Measurements from ENCODE around the gene ORC4. TPM values are rescaled to one million over a fixed set of nuclear protein-coding genes. Genes with fewer than 3 reads are reported as not detected.
"Not testable (repeated sequence)": the region's sequence is repeated elsewhere in the genome, so short reads cannot be mapped to it uniquely, and the experiment has no call there.

Gene ORC4
- total RNA-seq, 1 donor from 2014 or later, result 59.1 TPM

DNA sequence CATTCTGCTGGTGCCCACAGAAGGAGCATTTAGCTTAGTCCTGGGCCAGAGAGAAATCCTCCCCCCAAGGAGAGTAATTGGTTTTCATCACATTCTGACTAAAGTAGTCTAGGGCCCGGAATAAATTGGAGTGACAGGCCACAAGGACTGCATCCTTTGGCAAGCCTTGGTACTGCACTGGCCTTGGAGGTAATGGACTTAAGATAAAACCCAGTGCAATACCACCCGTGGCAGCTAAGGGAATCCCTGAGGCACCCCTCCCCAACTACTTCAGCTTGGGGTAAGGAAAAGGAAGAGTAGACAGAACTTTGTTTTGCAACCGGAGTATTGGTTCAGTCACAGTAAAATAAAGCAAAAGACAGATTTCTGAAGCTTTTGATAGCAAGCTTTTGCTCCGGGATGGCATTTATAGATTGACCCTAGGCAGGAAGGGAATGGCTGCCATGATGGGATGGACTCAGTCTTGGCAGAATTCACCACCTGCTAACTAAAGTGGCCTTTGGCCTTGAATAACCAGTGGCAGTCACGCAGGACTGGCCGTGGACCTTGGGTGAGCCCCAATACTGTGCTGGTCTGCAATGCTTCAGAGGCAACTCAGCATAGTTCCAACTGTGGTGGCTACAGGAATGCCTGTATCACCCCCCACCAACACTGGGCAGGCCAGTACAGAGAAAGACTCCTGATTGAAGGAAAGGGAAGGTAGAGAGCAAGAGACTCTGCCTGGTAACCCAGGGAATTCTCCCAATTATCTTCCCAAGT lies 14.1 kb downstream of the ORC4 start:
- H3K36me3 Mint-ChIP-seq, result peaks cover 39% of the 10 kb centered on the region
- H3K4me1 Mint-ChIP-seq (ENCODE audit: unreplicated experiment), result no peaks in the 10 kb centered on the region
- H3K27ac Mint-ChIP-seq, result no peak overlapping the region
- no peaks in the 10 kb centered on the region for H3K27me3 Mint-ChIP-seq
- peaks cover 24% of the 10 kb centered on the region for H3K9me3 Mint-ChIP-seq
- H3K4me3 Mint-ChIP-seq, result no peak overlapping the region
- DNase-seq (ENCODE audit: extremely low spot score, unreplicated experiment), result no peak
- TF ChIP-seq, protein P1, sequence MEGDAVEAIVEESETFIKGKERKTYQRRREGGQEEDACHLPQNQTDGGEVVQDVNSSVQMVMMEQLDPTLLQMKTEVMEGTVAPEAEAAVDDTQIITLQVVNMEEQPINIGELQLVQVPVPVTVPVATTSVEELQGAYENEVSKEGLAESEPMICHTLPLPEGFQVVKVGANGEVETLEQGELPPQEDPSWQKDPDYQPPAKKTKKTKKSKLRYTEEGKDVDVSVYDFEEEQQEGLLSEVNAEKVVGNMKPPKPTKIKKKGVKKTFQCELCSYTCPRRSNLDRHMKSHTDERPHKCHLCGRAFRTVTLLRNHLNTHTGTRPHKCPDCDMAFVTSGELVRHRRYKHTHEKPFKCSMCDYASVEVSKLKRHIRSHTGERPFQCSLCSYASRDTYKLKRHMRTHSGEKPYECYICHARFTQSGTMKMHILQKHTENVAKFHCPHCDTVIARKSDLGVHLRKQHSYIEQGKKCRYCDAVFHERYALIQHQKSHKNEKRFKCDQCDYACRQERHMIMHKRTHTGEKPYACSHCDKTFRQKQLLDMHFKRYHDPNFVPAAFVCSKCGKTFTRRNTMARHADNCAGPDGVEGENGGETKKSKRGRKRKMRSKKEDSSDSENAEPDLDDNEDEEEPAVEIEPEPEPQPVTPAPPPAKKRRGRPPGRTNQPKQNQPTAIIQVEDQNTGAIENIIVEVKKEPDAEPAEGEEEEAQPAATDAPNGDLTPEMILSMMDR (conservative IDR thresholded peaks at IDR 0.05), result no peak

DNA sequence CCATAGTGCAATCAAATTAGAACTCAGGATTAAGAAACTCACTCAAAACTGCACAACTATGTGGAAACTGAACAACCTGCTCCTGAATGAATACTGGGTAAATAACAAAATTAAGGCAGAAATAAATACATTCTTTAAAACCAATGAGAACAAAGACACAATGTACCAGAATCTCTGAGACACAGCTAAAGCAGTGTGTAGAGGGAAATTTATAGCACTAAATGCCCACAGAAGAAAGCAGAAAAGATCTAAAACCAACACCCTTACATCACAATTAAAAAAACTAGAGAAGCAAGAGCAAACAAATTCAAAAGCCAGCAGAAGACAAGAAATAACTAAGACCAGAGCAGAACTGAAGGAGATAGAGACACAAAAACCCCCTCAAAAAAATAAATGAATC lies 18.1 kb downstream of the ORC4 start:
- H3K27me3 Mint-ChIP-seq; DNase-seq (ENCODE audit: extremely low spot score, unreplicated experiment); H3K27ac Mint-ChIP-seq; H3K4me1 Mint-ChIP-seq (ENCODE audit: unreplicated experiment); H3K4me3 Mint-ChIP-seq: not testable (repeated sequence)
- Mint-ChIP-seq H3K9me3 (peaks cover 10% of the 10 kb centered on the region), H3K36me3 (peaks cover 32% of the 10 kb centered on the region)

DNA sequence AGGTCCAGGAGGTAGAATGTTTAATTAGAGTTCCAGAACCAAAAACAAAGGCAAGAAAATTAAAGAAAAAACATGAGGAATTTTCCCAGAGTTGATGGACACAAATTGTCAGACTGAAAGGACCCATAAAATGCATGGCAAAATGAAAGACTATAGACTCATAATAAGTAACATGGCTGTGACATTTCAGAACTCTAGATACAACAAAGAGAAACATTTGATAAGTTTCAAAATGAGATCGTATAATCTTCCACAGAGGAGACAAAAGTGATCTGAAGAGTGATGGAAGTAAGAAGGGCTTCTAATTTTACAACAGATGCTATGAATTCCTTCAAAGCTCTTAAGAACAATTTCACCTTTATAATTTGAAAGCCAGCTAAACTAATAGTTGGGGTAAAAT lies 20.4 kb downstream of the ORC4 start:
- Mint-ChIP-seq H3K4me3 (no peak overlapping the region), H3K27me3 (no peaks in the 10 kb centered on the region), H3K27ac (no peak overlapping the region), H3K36me3 (peaks cover 45% of the 10 kb centered on the region), H3K4me1 (ENCODE audit: unreplicated experiment) (peaks cover 3% of the 10 kb centered on the region), H3K9me3 (peaks cover 10% of the 10 kb centered on the region)
- DNase-seq (ENCODE audit: extremely low spot score, unreplicated experiment), result no peak
- TF ChIP-seq, protein P1 (conservative IDR thresholded peaks at IDR 0.05), result no peak

DNA sequence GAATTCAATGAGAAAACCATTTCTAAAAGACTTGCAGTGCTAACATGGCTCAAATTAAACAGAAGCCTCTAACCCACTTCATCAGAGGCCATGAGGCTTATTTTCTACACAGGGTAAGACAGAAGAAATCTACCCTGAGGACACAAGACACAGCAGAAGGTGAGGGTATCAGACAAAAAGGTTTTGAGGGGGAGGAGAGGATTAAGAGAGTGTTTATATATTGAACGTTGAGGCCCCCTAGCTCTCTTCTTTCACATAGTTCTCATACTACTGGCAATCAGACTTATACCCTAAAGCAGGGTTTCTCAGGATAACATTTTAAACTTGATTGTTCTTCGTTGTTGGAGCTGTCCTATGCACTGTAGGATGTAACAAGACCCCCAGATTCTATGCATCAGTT lies 21.4 kb downstream of the ORC4 start:
- Mint-ChIP-seq H3K27me3 (no peaks in the 10 kb centered on the region), H3K36me3 (peaks cover 43% of the 10 kb centered on the region), H3K9me3 (peaks cover 10% of the 10 kb centered on the region), H3K4me1 (ENCODE audit: unreplicated experiment) (peaks cover 3% of the 10 kb centered on the region), H3K4me3 (no peak overlapping the region), H3K27ac (no peak overlapping the region)
- no peak for DNase-seq (ENCODE audit: extremely low spot score, unreplicated experiment)
- TF ChIP-seq, protein P1 (conservative IDR thresholded peaks at IDR 0.05), result no peak

DNA sequence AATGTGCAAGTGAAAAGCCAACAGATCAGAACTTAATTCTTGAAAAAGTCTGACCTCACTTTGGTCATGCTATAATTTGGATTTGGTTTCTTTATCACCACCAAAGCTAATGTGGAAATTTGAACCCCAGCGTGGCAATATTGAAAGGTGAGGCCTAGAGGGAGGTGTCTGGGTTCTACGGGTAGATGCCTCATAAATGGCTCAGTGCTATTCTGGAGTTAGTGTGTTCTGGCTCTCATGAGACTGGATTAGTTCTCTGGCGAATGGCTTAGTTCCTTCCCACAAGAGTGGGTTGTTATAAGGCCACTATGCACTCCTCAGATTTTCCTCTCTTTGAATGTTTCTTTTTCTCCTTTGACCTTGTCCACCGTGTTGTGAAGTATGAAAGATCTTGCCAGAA lies 22.3 kb downstream of the ORC4 start:
- TF ChIP-seq, protein P1 (conservative IDR thresholded peaks at IDR 0.05), result no peak
- Mint-ChIP-seq H3K27me3 (no peaks in the 10 kb centered on the region), H3K4me3 (no peak overlapping the region)

DNA sequence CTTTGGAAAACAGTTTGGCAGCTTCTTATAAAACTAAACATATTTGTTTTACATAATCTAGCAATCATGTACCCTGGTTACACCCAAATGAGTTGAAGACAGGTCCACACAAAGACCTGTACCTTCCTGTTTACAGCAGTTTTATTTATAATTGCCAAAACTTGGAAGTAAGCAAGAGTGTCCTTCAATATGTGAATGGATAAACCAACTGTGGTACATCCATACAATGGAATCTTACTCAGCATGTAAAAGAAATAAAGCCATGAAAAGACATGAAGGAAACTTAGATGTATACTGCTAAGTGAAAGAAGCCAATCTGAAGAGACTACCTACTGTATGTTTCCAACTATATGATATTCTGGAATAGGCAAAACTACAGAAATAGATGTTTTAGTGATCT lies 23.7 kb downstream of the ORC4 start:
- Mint-ChIP-seq H3K4me3 (no peak overlapping the region), H3K9me3 (no peaks in the 10 kb centered on the region), H3K4me1 (ENCODE audit: unreplicated experiment) (peaks cover 3% of the 10 kb centered on the region), H3K27me3 (no peaks in the 10 kb centered on the region), H3K27ac (no peak overlapping the region), H3K36me3 (peaks cover 27% of the 10 kb centered on the region)
- TF ChIP-seq, protein P1 (conservative IDR thresholded peaks at IDR 0.05), result no peak
- no peak for DNase-seq (ENCODE audit: extremely low spot score, unreplicated experiment)

More for the DNA sequence above, 22.3 kb downstream of the ORC4 start:
- Mint-ChIP-seq H3K9me3 (peaks cover 10% of the 10 kb centered on the region), H3K27ac (no peak overlapping the region), H3K4me1 (ENCODE audit: unreplicated experiment) (peaks cover 3% of the 10 kb centered on the region), H3K36me3 (peaks cover 36% of the 10 kb centered on the region)
- DNase-seq (ENCODE audit: extremely low spot score, unreplicated experiment), result no peak

DNA sequence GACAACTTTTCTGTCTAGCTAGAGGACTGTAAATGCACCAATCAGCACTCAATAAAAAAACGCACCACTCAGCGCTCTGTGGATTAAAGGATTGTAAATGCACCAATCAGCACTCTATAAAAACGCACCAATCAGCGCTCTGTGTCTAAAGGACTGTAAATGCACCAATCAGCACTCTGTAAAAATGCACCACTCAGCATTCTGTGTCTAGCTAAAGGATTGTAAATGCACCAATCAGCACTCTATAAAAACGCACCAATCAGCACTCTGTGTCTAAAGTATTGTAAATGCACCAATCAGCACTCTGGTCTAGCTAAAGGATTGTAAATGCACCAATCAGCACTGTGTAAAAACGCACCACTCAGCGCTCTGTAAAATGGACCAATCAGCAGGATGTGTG lies 25.6 kb downstream of the ORC4 start:
- not testable (repeated sequence) for H3K9me3 Mint-ChIP-seq; H3K27ac Mint-ChIP-seq; H3K4me3 Mint-ChIP-seq; H3K4me1 Mint-ChIP-seq (ENCODE audit: unreplicated experiment); DNase-seq (ENCODE audit: extremely low spot score, unreplicated experiment); H3K27me3 Mint-ChIP-seq
- peaks cover 22% of the 10 kb centered on the region for H3K36me3 Mint-ChIP-seq

Measured in type B pancreatic cell (in vitro differentiated cells).